Astrocyte (in vitro differentiated cells and primary cell): Measurements from ENCODE around the gene SAP130. TPM values are rescaled to one million over a fixed set of nuclear protein-coding genes. Genes with fewer than 3 reads are reported as not detected.

Experiments
- DNase-seq: peaks from one replicate; pipeline ENCODE4 v3.0.0-alpha.2; 2010; ENCODE audit warnings: low read depth
- FAIRE-seq: peaks from 2 replicates; lab custom pipeline; 2011; peaks lifted over from hg19 to GRCh38; lab: Jason Lieb, UNC
- H2AFZ ChIP-seq: 2 replicates; pipeline ENCODE4 v1.6.0; 2012; ENCODE audit warnings: low read depth, low read length, inconsistent platforms
- H3K27ac ChIP-seq: 2 replicates; pipeline ENCODE4 v1.5.1; 2011; ENCODE audit warnings: low read depth, low read length, inconsistent platforms
- H3K27me3 ChIP-seq: 2 replicates; pipeline ENCODE4 v1.6.0; 2011; ENCODE audit warnings: low read length, inconsistent platforms; ENCODE audit not compliant: insufficient read depth
- H3K36me3 ChIP-seq: 2 replicates; pipeline ENCODE4 v1.5.1; 2011; ENCODE audit warnings: low read length, inconsistent platforms; ENCODE audit not compliant: insufficient read depth
- H3K4me1 ChIP-seq: 2 replicates; pipeline ENCODE4 v1.5.1; 2011; ENCODE audit warnings: low read length, inconsistent platforms; ENCODE audit not compliant: insufficient read depth
- H3K4me2 ChIP-seq: 2 replicates; pipeline ENCODE4 v1.6.0; 2012; ENCODE audit warnings: low read length, inconsistent platforms
- H3K4me3 ChIP-seq: 2 replicates; pipeline ENCODE4 v1.5.1; 2011; ENCODE audit warnings: low read depth, mild to moderate bottlenecking, low read length, inconsistent platforms; ENCODE audit not compliant: insufficient read depth
- H3K79me2 ChIP-seq: 2 replicates; pipeline ENCODE4 v1.6.0; 2012; ENCODE audit warnings: mild to moderate bottlenecking, low read length, inconsistent platforms; ENCODE audit not compliant: insufficient read depth
- H3K9ac ChIP-seq: 2 replicates; pipeline ENCODE4 v1.6.0; 2012; ENCODE audit warnings: mild to moderate bottlenecking, low read length, inconsistent platforms
- H3K9me3 ChIP-seq: 2 replicates; pipeline ENCODE4 v1.5.1; 2012; ENCODE audit warnings: low read depth, mild to moderate bottlenecking, low read length, inconsistent platforms; ENCODE audit not compliant: insufficient read depth
- H4K20me1 ChIP-seq: 2 replicates; pipeline ENCODE4 v1.6.0; 2012; ENCODE audit warnings: low read length, inconsistent platforms; ENCODE audit not compliant: insufficient read depth
- H3K27ac Mint-ChIP-seq: one replicate; pipeline ENCODE4 v1.8.0; 2021; ENCODE audit warnings: mild to moderate bottlenecking, mixed read lengths; ENCODE audit not compliant: unreplicated experiment
- H3K27me3 Mint-ChIP-seq: one replicate; pipeline ENCODE4 v1.8.0; 2021; ENCODE audit warnings: low read depth, mixed read lengths; ENCODE audit not compliant: unreplicated experiment
- H3K36me3 Mint-ChIP-seq: one replicate; pipeline ENCODE4 v1.8.0; 2021; ENCODE audit warnings: low read depth, mixed read lengths; ENCODE audit not compliant: unreplicated experiment
- H3K4me1 Mint-ChIP-seq: one replicate; pipeline ENCODE4 v1.8.0; 2021; ENCODE audit warnings: low read depth, mixed read lengths; ENCODE audit not compliant: unreplicated experiment
- H3K4me3 Mint-ChIP-seq: one replicate; pipeline ENCODE4 v1.8.0; 2021; ENCODE audit warnings: mild to moderate bottlenecking, moderate library complexity, mixed read lengths; ENCODE audit not compliant: unreplicated experiment
- H3K9me3 Mint-ChIP-seq: one replicate; pipeline ENCODE4 v1.8.0; 2021; ENCODE audit warnings: mild to moderate bottlenecking, mixed read lengths; ENCODE audit not compliant: unreplicated experiment
- EZH2 ChIP-seq: IDR thresholded peaks from 2 replicates; pipeline ENCODE4 v1.6.1; 2012; ENCODE audit warnings: mild to moderate bottlenecking, low read length, inconsistent platforms; ENCODE audit not compliant: insufficient read depth
- total RNA-seq: library from RNA; stranded (reverse); gene quantifications from 2 replicates; pipeline ENCODE4 v1.2.1, GENCODE V29; 2021
- TF ChIP-seq, protein P1 (sequence below): IDR thresholded peaks from 2 replicates; pipeline ENCODE4 v1.5.1; 2011; ENCODE audit warnings: low read depth, mild to moderate bottlenecking, inconsistent platforms, low read length, moderate library complexity; ENCODE audit not compliant: insufficient read depth

Gene SAP130
- total RNA-seq, 1 donor from 2014 or later: 24.6 TPM

DNA sequence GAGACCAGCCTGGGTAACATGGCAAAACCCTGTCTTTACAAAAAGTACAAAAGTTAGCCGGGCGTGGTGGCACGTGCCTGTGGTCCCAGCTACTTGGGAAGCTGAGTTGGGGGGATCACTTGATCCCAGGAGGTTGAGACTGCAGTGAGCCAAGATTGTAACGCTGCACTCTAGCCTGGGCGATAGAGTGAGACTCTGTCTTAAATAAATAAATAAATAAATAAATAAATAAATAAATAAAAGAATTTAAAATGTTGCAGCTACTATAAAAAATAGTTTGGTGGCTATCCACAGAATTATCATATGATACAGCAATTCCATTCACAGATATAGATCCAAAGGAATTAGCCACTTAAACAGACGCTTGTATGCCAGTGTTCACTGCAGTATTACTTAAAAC is 92.5 kb downstream of the SAP130 start:
- Histone ChIP-seq H3K27me3 (peaks cover 3% of the 10 kb centered on the region), H3K27ac (no peak overlapping the region), H3K4me2 (no peak overlapping the region), H3K79me2 (no peaks in the 10 kb centered on the region), H3K9ac (no peak overlapping the region), H3K9me3 (peaks cover 3% of the 10 kb centered on the region), H2AFZ (no peak overlapping the region), H3K36me3 (no peaks in the 10 kb centered on the region), H4K20me1 (no peaks in the 10 kb centered on the region), H3K4me1 (peaks cover 3% of the 10 kb centered on the region), H3K4me3 (no peak overlapping the region)
- H3K27ac Mint-ChIP-seq: no peak overlapping the region
- no peaks in the 10 kb centered on the region for H3K36me3 Mint-ChIP-seq
- H3K4me3 Mint-ChIP-seq: no peak overlapping the region
- DNase-seq (no peak), FAIRE-seq (no peak)
- peaks cover 2% of the 10 kb centered on the region for H3K27me3 Mint-ChIP-seq
- H3K9me3 Mint-ChIP-seq: no peaks in the 10 kb centered on the region
- peaks cover 3% of the 10 kb centered on the region for H3K4me1 Mint-ChIP-seq
- TF ChIP-seq, protein P1, sequence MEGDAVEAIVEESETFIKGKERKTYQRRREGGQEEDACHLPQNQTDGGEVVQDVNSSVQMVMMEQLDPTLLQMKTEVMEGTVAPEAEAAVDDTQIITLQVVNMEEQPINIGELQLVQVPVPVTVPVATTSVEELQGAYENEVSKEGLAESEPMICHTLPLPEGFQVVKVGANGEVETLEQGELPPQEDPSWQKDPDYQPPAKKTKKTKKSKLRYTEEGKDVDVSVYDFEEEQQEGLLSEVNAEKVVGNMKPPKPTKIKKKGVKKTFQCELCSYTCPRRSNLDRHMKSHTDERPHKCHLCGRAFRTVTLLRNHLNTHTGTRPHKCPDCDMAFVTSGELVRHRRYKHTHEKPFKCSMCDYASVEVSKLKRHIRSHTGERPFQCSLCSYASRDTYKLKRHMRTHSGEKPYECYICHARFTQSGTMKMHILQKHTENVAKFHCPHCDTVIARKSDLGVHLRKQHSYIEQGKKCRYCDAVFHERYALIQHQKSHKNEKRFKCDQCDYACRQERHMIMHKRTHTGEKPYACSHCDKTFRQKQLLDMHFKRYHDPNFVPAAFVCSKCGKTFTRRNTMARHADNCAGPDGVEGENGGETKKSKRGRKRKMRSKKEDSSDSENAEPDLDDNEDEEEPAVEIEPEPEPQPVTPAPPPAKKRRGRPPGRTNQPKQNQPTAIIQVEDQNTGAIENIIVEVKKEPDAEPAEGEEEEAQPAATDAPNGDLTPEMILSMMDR: no peak
- TF ChIP-seq EZH2: no peak

DNA sequence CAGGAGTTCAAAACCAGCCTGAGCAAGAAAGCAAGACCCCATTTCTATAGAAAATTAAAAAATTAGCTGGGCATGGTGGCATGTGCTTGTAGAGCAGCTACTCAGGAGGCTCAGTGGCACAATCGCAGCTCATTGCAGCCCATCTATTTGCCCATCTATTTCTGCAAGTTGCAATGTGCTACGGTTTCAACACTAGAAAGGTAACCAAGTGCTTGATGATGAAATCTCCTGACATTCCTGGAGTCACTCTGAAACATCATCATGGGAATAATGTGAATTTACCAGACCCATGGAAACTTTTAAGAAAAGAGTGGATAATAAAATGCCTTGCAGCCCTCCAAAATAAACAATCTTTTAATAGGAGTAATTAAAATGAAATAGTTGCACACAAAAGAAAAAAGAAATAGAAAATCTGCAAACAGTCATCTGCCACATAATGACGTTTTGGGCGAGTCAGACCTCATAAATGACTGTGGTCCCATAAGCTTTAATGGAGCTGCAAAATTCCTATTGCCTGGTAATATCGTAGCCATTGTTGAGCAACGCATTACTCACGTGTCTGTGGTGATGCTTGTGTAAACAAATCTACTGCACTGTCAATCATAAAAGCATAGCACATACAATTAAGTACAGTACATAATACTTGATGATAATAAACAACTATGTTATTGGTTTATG is 95.5 kb downstream of the SAP130 start:
- peak overlapping the region; percentile 77 for H3K27ac Mint-ChIP-seq
- H3K4me3 Mint-ChIP-seq: no peak overlapping the region
- peak; percentile 48 for DNase-seq
- Histone ChIP-seq H4K20me1 (no peaks in the 10 kb centered on the region), H3K4me3 (no peak overlapping the region), H3K27ac (no peak overlapping the region), H3K9ac (no peak overlapping the region), H3K4me2 (no peak overlapping the region), H3K9me3 (peaks cover 3% of the 10 kb centered on the region), H2AFZ (no peak overlapping the region), H3K4me1 (peaks cover 3% of the 10 kb centered on the region), H3K36me3 (no peaks in the 10 kb centered on the region), H3K27me3 (peaks cover 3% of the 10 kb centered on the region), H3K79me2 (no peaks in the 10 kb centered on the region)
- peaks cover 3% of the 10 kb centered on the region for H3K4me1 Mint-ChIP-seq
- no peaks in the 10 kb centered on the region for H3K36me3 Mint-ChIP-seq
- peak; percentile 32 for FAIRE-seq
- peaks cover 5% of the 10 kb centered on the region for H3K27me3 Mint-ChIP-seq
- TF ChIP-seq EZH2: no peak
- TF ChIP-seq, protein P1: no peak
- H3K9me3 Mint-ChIP-seq: no peaks in the 10 kb centered on the region

DNA sequence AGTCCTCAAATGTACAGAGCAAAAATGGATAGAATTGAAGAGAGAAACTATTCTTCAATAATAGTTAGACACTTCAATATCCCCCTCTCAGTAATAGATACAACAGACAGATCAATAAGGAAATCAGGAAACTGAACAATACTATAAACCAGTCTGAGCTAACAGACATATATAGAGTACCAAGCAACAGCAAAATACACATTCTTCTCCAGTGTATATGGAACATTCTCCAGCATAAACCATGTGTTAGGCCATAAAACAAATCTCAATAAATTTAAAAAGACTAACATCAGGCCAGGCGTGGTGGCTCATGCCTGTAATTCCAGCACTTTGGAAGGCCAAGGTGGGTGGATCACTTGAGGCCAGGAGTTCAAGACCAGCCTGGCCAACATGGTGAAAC is 98.4 kb downstream of the SAP130 start:
- DNase-seq (no peak), FAIRE-seq (no peak)
- no peak overlapping the region for H3K27ac Mint-ChIP-seq
- Histone ChIP-seq H3K9me3 (peaks cover 3% of the 10 kb centered on the region), H3K27ac (no peak overlapping the region), H3K4me1 (peaks cover 3% of the 10 kb centered on the region), H4K20me1 (no peaks in the 10 kb centered on the region), H3K79me2 (no peaks in the 10 kb centered on the region), H3K36me3 (no peaks in the 10 kb centered on the region), H3K4me2 (no peak overlapping the region), H3K4me3 (no peak overlapping the region), H2AFZ (no peak overlapping the region), H3K27me3 (peaks cover 3% of the 10 kb centered on the region), H3K9ac (no peak overlapping the region)
- no peak for TF ChIP-seq EZH2
- TF ChIP-seq, protein P1: no peak
- H3K4me1 Mint-ChIP-seq: peaks cover 3% of the 10 kb centered on the region
- H3K9me3 Mint-ChIP-seq: no peaks in the 10 kb centered on the region
- no peaks in the 10 kb centered on the region for H3K36me3 Mint-ChIP-seq
- peaks cover 5% of the 10 kb centered on the region for H3K27me3 Mint-ChIP-seq
- H3K4me3 Mint-ChIP-seq: no peak overlapping the region
